ENCODE measurements around the gene MTMR3. TPM values are rescaled to one million over a fixed set of nuclear protein-coding genes. Genes with fewer than 3 reads are reported as not detected.

Gene MTMR3
- total RNA-seq, 1 experiment from 2014 or later = 26.8 TPM

GRCh38 chr22:30004101-30004500 is 121.1 kb downstream of the MTMR3 start:
- in situ Hi-C loops (cut with HindIII; ENCODE audit: low pct_unique_long_range_greater_than_20kb, low sequenced_read_pairs) = no loop called here
- CTCF ChIA-PET = no interaction called here

DNA sequence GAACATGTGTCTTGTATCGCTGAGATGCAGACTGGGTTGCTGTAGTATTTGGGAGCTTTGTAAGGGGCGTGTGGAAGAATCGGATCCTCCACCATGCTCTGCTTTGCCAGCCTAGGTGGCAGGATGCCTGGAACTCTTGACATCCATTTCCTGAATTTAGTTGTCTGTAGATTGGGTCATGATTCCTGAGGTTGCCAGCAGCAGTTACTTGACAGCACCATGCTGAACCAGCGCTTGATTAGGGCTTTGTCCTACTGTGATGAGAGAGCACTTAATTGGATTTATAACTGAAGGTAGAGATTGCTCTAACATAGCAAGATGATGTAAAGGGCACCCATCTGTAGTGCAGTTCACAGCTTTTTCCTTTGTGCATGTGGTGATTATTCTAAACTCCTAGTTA is 121.7 kb downstream of the MTMR3 start:
- H3K4me1 ChIP-seq (ENCODE audit: control insufficient read depth, insufficient read depth, low read length) = no peaks in the 10 kb centered on the region
- intact Hi-C loops (cut with micrococcal nuclease; ENCODE audit: unreplicated experiment) = loop anchor here (10.0 kb wide), 1 partner anchor 210 kb away; no protein-coding TSS in a partner anchor
- POLR2A ChIA-PET = no interaction called here
- in situ Hi-C loops (cut with HindIII; ENCODE audit: low pct_unique_long_range_greater_than_20kb, low sequenced_read_pairs) = no loop called here
- no TSS peak for BruUV-seq (replicated peaks)
- TF ChIP-seq SIN3A (IDR thresholded peaks at IDR 0.05; ENCODE audit: borderline replicate concordance, insufficient read depth, low read depth, low read length) (no peak), POLR2AphosphoS5 (IDR thresholded peaks at IDR 0.05; ENCODE audit: low read depth, low read length) (no peak), TCF7L2 (IDR thresholded peaks at IDR 0.05; ENCODE audit: low read depth, low read length) (no peak)
- TF ChIP-seq, protein P1, sequence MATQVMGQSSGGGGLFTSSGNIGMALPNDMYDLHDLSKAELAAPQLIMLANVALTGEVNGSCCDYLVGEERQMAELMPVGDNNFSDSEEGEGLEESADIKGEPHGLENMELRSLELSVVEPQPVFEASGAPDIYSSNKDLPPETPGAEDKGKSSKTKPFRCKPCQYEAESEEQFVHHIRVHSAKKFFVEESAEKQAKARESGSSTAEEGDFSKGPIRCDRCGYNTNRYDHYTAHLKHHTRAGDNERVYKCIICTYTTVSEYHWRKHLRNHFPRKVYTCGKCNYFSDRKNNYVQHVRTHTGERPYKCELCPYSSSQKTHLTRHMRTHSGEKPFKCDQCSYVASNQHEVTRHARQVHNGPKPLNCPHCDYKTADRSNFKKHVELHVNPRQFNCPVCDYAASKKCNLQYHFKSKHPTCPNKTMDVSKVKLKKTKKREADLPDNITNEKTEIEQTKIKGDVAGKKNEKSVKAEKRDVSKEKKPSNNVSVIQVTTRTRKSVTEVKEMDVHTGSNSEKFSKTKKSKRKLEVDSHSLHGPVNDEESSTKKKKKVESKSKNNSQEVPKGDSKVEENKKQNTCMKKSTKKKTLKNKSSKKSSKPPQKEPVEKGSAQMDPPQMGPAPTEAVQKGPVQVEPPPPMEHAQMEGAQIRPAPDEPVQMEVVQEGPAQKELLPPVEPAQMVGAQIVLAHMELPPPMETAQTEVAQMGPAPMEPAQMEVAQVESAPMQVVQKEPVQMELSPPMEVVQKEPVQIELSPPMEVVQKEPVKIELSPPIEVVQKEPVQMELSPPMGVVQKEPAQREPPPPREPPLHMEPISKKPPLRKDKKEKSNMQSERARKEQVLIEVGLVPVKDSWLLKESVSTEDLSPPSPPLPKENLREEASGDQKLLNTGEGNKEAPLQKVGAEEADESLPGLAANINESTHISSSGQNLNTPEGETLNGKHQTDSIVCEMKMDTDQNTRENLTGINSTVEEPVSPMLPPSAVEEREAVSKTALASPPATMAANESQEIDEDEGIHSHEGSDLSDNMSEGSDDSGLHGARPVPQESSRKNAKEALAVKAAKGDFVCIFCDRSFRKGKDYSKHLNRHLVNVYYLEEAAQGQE (IDR thresholded peaks at IDR 0.05; ENCODE audit: insufficient read depth in 1 of 2, low read depth in 2 of 2, low read length in 1 of 2) = no peak
- TF ChIP-seq, protein P2, sequence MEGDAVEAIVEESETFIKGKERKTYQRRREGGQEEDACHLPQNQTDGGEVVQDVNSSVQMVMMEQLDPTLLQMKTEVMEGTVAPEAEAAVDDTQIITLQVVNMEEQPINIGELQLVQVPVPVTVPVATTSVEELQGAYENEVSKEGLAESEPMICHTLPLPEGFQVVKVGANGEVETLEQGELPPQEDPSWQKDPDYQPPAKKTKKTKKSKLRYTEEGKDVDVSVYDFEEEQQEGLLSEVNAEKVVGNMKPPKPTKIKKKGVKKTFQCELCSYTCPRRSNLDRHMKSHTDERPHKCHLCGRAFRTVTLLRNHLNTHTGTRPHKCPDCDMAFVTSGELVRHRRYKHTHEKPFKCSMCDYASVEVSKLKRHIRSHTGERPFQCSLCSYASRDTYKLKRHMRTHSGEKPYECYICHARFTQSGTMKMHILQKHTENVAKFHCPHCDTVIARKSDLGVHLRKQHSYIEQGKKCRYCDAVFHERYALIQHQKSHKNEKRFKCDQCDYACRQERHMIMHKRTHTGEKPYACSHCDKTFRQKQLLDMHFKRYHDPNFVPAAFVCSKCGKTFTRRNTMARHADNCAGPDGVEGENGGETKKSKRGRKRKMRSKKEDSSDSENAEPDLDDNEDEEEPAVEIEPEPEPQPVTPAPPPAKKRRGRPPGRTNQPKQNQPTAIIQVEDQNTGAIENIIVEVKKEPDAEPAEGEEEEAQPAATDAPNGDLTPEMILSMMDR (IDR thresholded peaks at IDR 0.05) = no peak
- no peak for DNase-seq (ENCODE audit: low read depth, low spot score)
- H3K36me3 ChIP-seq (ENCODE audit: control insufficient read depth, insufficient read depth, low read length) = peaks cover 4% of the 10 kb centered on the region
- no peaks in the 10 kb centered on the region for H3K9me3 ChIP-seq (ENCODE audit: control insufficient read depth, insufficient read depth, low read depth, low read length)
- ATAC-seq = no peak
- CTCF ChIA-PET = interaction anchor here (0.7 to 1.3 kb wide), 3 partner anchors 232 to 303 kb away, joined by 3 to 4 read pairs (median 3); no protein-coding TSS in a partner anchor
- H3K4me3 ChIP-seq (ENCODE audit: low read depth in 2 of 2, low read length in 2 of 2) = no peak overlapping the region
- H3K27ac ChIP-seq (ENCODE audit: low read length) = no peak overlapping the region
- H3K27me3 ChIP-seq (ENCODE audit: control insufficient read depth, insufficient read depth, low read length) = no peaks in the 10 kb centered on the region

More at GRCh38 chr22:30004101-30004500, 121.1 kb downstream of the MTMR3 start:
- BruUV-seq (replicated peaks) = no TSS peak
- no peak for ATAC-seq
- POLR2A ChIA-PET = no interaction called here
- TF ChIP-seq, protein P2 (IDR thresholded peaks at IDR 0.05) = no peak
- no peak for TF ChIP-seq POLR2AphosphoS5 (IDR thresholded peaks at IDR 0.05; ENCODE audit: low read depth, low read length)
- TF ChIP-seq TCF7L2 (IDR thresholded peaks at IDR 0.05; ENCODE audit: low read depth, low read length) = no peak
- no peak for TF ChIP-seq SIN3A (IDR thresholded peaks at IDR 0.05; ENCODE audit: borderline replicate concordance, insufficient read depth, low read depth, low read length)
- TF ChIP-seq, protein P1 (IDR thresholded peaks at IDR 0.05; ENCODE audit: insufficient read depth in 1 of 2, low read depth in 2 of 2, low read length in 1 of 2) = no peak
- DNase-seq (ENCODE audit: low read depth, low spot score) = no peak
- no peaks in the 10 kb centered on the region for H3K27me3 ChIP-seq (ENCODE audit: control insufficient read depth, insufficient read depth, low read length)
- no peaks in the 10 kb centered on the region for H3K9me3 ChIP-seq (ENCODE audit: control insufficient read depth, insufficient read depth, low read depth, low read length)
- no peak overlapping the region for H3K4me3 ChIP-seq (ENCODE audit: low read depth in 2 of 2, low read length in 2 of 2)
- H3K36me3 ChIP-seq (ENCODE audit: control insufficient read depth, insufficient read depth, low read length) = peaks cover 4% of the 10 kb centered on the region
- H3K4me1 ChIP-seq (ENCODE audit: control insufficient read depth, insufficient read depth, low read length) = no peaks in the 10 kb centered on the region
- H3K27ac ChIP-seq (ENCODE audit: low read length) = no peak overlapping the region
- intact Hi-C loops (cut with micrococcal nuclease; ENCODE audit: unreplicated experiment) = loop anchor here (10.0 kb wide), 1 partner anchor 209 kb away; no protein-coding TSS in a partner anchor

Data from Panc1 (cell line).